ENCODE measurements around the gene TAF4. TPM values are rescaled to one million over a fixed set of nuclear protein-coding genes. Genes with fewer than 3 reads are reported as not detected.

Gene TAF4
- total RNA-seq, 4 donors from 2014 or later, result 18.0 to 31.8 (median 25.8) TPM

GRCh38 chr20:61958773-61959700, 106.6 kb downstream of the TAF4 start:
- Histone ChIP-seq H3K36me3 (no peaks in the 10 kb centered on the region), H3K9me3 (no peaks in the 10 kb centered on the region), H3K4me3 (no peak overlapping the region), H3K27me3 (peaks cover 14% of the 10 kb centered on the region), H3K27ac (no peak overlapping the region), H3K4me1 (no peaks in the 10 kb centered on the region)
- DNase-seq (ENCODE audit: low spot score in 2 of 2), result no peak
- WGBS, result 71% methylated on average over 22 of the region's 22 CpGs
- TF ChIP-seq EP300 (IDR thresholded peaks at IDR 0.05) (no peak), CTCF (IDR thresholded peaks at IDR 0.05) (no peak), POLR2AphosphoS5 (IDR thresholded peaks at IDR 0.05) (no peak), POLR2A (IDR thresholded peaks at IDR 0.05) (no peak)

- H3K4me3 ChIP-seq, result no peak overlapping the region
- no peaks in the 10 kb centered on the region for H3K36me3 ChIP-seq
- H3K4me1 ChIP-seq, result no peaks in the 10 kb centered on the region
- H3K27me3 ChIP-seq, result peaks cover 20% of the 10 kb centered on the region
- no peak for TF ChIP-seq EP300 (IDR thresholded peaks at IDR 0.05)
- TF ChIP-seq POLR2AphosphoS5 (IDR thresholded peaks at IDR 0.05), result no peak
- TF ChIP-seq POLR2A (IDR thresholded peaks at IDR 0.05), result no peak
- no peak for TF ChIP-seq CTCF (IDR thresholded peaks at IDR 0.05)
- no peak overlapping the region for H3K27ac ChIP-seq
- WGBS, result 83% methylated on average over 12 of the region's 12 CpGs
- DNase-seq (ENCODE audit: low spot score in 2 of 2), result no peak
- H3K9me3 ChIP-seq, result no peaks in the 10 kb centered on the region
Observed at GRCh38 chr20:61957961-61958715, 107.5 kb downstream of the TAF4 start.

- Histone ChIP-seq H3K9me3 (no peaks in the 10 kb centered on the region), H3K27ac (no peak overlapping the region), H3K4me1 (no peaks in the 10 kb centered on the region), H3K36me3 (no peaks in the 10 kb centered on the region), H3K4me3 (no peak overlapping the region), H3K27me3 (peaks cover 27% of the 10 kb centered on the region)
- DNase-seq (ENCODE audit: low spot score in 2 of 2), result no peak
- WGBS, result 71% methylated on average over 12 of the region's 12 CpGs
- TF ChIP-seq POLR2AphosphoS5 (IDR thresholded peaks at IDR 0.05) (no peak), CTCF (IDR thresholded peaks at IDR 0.05) (no peak), POLR2A (IDR thresholded peaks at IDR 0.05) (no peak), EP300 (IDR thresholded peaks at IDR 0.05) (no peak)
Observed at GRCh38 chr20:61956396-61957342, 109.0 kb downstream of the TAF4 start.

GRCh38 chr20:61955668-61956395, 109.8 kb downstream of the TAF4 start:
- WGBS, result 78% methylated on average over 6 of the region's 6 CpGs
- no peak overlapping the region for H3K27ac ChIP-seq
- H3K27me3 ChIP-seq, result peaks cover 30% of the 10 kb centered on the region
- no peaks in the 10 kb centered on the region for H3K4me1 ChIP-seq
- no peak for TF ChIP-seq CTCF (IDR thresholded peaks at IDR 0.05)
- no peak for TF ChIP-seq EP300 (IDR thresholded peaks at IDR 0.05)
- no peak for TF ChIP-seq POLR2A (IDR thresholded peaks at IDR 0.05)
- no peak for TF ChIP-seq POLR2AphosphoS5 (IDR thresholded peaks at IDR 0.05)
- DNase-seq (ENCODE audit: low spot score in 2 of 2), result no peak
- H3K4me3 ChIP-seq, result no peak overlapping the region
- H3K9me3 ChIP-seq, result no peaks in the 10 kb centered on the region
- no peaks in the 10 kb centered on the region for H3K36me3 ChIP-seq
